HEK293 (cell line): ENCODE measurements around the gene KBTBD2.
"Not testable (repeated sequence)": the region's sequence is repeated elsewhere in the genome, so short reads cannot be mapped to it uniquely, and the experiment has no call there.

Source experiments
- CTCF ChIA-PET: fragments of 350-600 bp; formaldehyde crosslinking; extraction: SDS; loops from one replicate; lab custom pipeline; 2021; ENCODE audit warnings: antibody characterized with exemption; lab: Yijun Ruan, JAX
- POLR2A ChIA-PET: fragments of 300-600 bp; formaldehyde crosslinking; extraction: SDS; loops from one replicate; lab custom pipeline; 2020; ENCODE audit warnings: antibody characterized with exemption, inconsistent platforms; lab: Yijun Ruan, JAX
- H3K27ac ChIP-seq: fragments of 200-500 bp; sonication (Bioruptor generic); 2 replicates; pipeline ENCODE4 v1.5.1; 2014; ENCODE audit warnings: low read depth, low read length, control low read depth, inconsistent platforms; ENCODE audit errors: extremely low read depth
- H3K36me3 ChIP-seq, 2 experiments: fragments of 200-500 bp in 1 of 2; sonication (Bioruptor generic) in 1 of 2; 1 replicate in 1 of 2; 2 replicates in 1 of 2; pipeline ENCODE4 v1.5.1; 2014 to 2017; ENCODE audit warnings: inconsistent platforms in 2 of 2, low read length in 2 of 2; ENCODE audit not compliant: control insufficient read depth in 2 of 2, insufficient read depth in 1 of 2
- H3K4me1 ChIP-seq: fragments of 200-500 bp; sonication (Bioruptor generic); 2 replicates; pipeline ENCODE4 v1.5.1; 2014; ENCODE audit warnings: mild to moderate bottlenecking, low read length, inconsistent platforms; ENCODE audit not compliant: control insufficient read depth, insufficient read depth
- H3K4me3 ChIP-seq: 2 replicates; pipeline ENCODE4 v1.5.1; 2011; ENCODE audit warnings: low read depth, mild to moderate bottlenecking, control low read depth, low read length, moderate library complexity
- H3K9me3 ChIP-seq: fragments of 200-500 bp; sonication (Bioruptor generic); 2 replicates; pipeline ENCODE4 v1.5.1; 2014; ENCODE audit warnings: low read depth, low read length, inconsistent platforms; ENCODE audit not compliant: control insufficient read depth, insufficient read depth
- EGR2 ChIP-seq: fragments of 450-650 bp; formaldehyde crosslinking; IDR thresholded peaks from 2 replicates; pipeline ENCODE4 v1.5.1; 2016; ENCODE audit warnings: low read depth, missing biosample characterization, missing genetic modification characterization
- ZFHX2 ChIP-seq: fragments of 450-650 bp; formaldehyde crosslinking; conservative IDR thresholded peaks from 2 replicates; pipeline ENCODE4 v1.5.1; 2016; ENCODE audit warnings: missing biosample characterization, missing genetic modification characterization
- ZIC2 ChIP-seq: fragments of 450-650 bp; formaldehyde crosslinking; IDR thresholded peaks from 2 replicates; pipeline ENCODE4 v1.5.1; 2016; ENCODE audit warnings: missing biosample characterization, missing genetic modification characterization
- ZNF654 ChIP-seq: fragments of 450-650 bp; formaldehyde crosslinking; IDR thresholded peaks from 2 replicates; pipeline ENCODE4 v1.5.1; 2016; ENCODE audit warnings: low read depth, missing biosample characterization, missing genetic modification characterization
- ZNF768 ChIP-seq: fragments of 450-650 bp; formaldehyde crosslinking; IDR thresholded peaks from 2 replicates; pipeline ENCODE4 v1.5.1; 2018; ENCODE audit warnings: missing biosample characterization, mild to moderate bottlenecking, missing genetic modification characterization

KBTBD2 gene

DNA sequence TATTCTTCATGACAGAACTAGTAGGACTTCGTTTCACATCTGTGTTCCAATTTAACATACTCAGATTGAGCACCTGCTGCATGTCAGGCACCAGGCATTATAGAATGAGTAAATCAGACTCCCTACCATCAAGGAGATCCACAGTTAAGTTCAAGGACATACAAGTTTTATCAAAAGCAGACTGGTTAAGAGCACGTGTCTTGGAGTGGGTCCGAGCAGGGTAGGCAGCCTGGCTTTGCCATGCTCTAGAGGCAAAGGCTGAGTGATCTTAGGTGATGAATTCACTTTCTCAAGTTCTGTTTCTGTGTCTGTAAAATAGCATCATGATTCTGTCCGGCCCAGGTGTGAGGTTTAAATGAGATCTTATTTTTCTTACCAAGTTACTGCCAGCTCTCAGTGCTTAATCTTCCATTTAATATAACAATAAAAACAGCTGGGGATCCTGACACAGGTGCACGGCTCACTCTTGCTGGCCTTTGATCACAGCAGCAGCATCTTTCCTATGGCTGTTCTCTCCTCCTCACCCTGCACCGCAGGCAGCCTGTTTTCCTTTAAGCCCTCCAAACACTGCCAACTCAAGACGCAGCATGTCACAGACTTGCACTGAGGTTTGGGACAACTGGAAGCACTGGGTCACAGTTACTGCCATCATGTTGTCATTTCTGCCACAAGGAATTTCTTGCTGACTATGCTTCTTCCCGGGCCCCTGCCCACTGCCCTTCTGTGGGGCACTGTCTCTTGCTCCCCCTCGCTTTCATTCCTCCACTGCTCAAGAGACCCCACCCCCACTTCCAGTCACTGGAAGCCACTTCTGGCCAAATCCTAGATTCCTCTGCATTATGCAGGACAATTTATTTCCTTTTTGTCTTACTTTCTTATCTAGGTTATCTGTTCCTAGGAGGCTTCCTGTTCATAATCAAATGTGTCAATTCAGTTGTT lies 35.5 kb downstream of the KBTBD2 start:
- H3K9me3 ChIP-seq, H3K36me3 ChIP-seq, POLR2A ChIA-PET, H3K4me1 ChIP-seq, H3K27ac ChIP-seq: not testable (repeated sequence)
- CTCF ChIA-PET: interaction anchor here (2.7 kb wide), 1 partner anchor 10 kb away, joined by 11 read pairs; no protein-coding TSS in a partner anchor
- peak; percentile 44; the same call in 1 of the 2 replicates for TF ChIP-seq ZIC2 (tag by site-specific recombination)
- TF ChIP-seq, all 188 proteins: peak for 1; not testable (repeated sequence) for 187
- not testable (repeated sequence) for H3K4me3 ChIP-seq

- H3K4me1 ChIP-seq, H3K36me3 ChIP-seq, CTCF ChIA-PET, H3K27ac ChIP-seq, H3K4me3 ChIP-seq, H3K9me3 ChIP-seq, POLR2A ChIA-PET: not testable (repeated sequence)
Measured at GRCh38 chr7:32850654-32851053, 40.9 kb downstream of the KBTBD2 start.

- H3K9me3 ChIP-seq, H3K4me3 ChIP-seq, POLR2A ChIA-PET, H3K36me3 ChIP-seq, H3K4me1 ChIP-seq: not testable (repeated sequence)
- CTCF ChIA-PET: interaction anchor here (3.7 kb wide), 1 partner anchor 10 kb away, joined by 19 read pairs; no protein-coding TSS in a partner anchor
- TF ChIP-seq ZFHX2 (tag by site-specific recombination) (peak; percentile 85), EGR2 (tag by site-specific recombination) (peak; percentile 80)
- TF ChIP-seq, all 188 proteins: peak for 2; not testable (repeated sequence) for 186
- H3K27ac ChIP-seq: not testable (repeated sequence)
Measured at GRCh38 chr7:32848655-32849054, 42.9 kb downstream of the KBTBD2 start.

GRCh38 chr7:32846630-32847225 lies 44.8 kb downstream of the KBTBD2 start:
- ChIA-PET POLR2A (no interaction called here), CTCF (interaction anchor here (0.5 to 3.7 kb wide), 59 partner anchors 9 to 721 kb away, joined by 3 to 26 read pairs (median 5); partner anchors contain the start of genes FKBP9, NT5C3A and RP9)
- no peak overlapping the region for H3K4me3 ChIP-seq
- no peak overlapping the region for H3K27ac ChIP-seq
- H3K36me3 ChIP-seq: no peaks in the 10 kb centered on the region
- TF ChIP-seq ZNF768 (tag by site-specific recombination): no peak
- TF ChIP-seq ZNF654 (tag by site-specific recombination): peak; percentile 43
- TF ChIP-seq, all 188 proteins: peak for 1
- no peaks in the 10 kb centered on the region for H3K4me1 ChIP-seq
- H3K9me3 ChIP-seq: no peaks in the 10 kb centered on the region

DNA sequence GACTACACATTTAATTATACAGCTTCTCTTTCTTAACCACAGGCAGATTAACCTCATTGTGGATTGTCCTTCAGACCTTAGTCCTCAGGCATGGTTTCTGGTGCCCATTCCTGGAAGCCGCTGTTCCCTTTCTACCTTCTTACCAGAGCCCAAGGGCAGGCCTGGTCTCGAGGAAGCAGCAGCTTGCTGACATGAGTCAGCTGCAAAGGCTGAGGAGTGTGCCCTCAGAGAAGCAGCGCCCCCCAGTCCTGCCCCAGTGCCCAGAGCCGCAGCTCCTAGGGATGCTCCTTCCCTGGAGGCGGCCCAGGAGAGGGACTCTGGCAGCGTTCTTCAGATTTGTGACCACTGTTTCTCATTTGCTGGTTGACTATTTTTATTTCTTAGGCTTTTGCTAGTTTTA lies 46.8 kb downstream of the KBTBD2 start:
- H3K27ac ChIP-seq, POLR2A ChIA-PET, H3K36me3 ChIP-seq, H3K4me1 ChIP-seq, H3K9me3 ChIP-seq, H3K4me3 ChIP-seq: not testable (repeated sequence)
- CTCF ChIA-PET: interaction anchor here (0.6 to 3.7 kb wide), 5 partner anchors 10 to 569 kb away, joined by 3 to 22 read pairs (median 19); partner anchors contain the start of gene RP9

DNA sequence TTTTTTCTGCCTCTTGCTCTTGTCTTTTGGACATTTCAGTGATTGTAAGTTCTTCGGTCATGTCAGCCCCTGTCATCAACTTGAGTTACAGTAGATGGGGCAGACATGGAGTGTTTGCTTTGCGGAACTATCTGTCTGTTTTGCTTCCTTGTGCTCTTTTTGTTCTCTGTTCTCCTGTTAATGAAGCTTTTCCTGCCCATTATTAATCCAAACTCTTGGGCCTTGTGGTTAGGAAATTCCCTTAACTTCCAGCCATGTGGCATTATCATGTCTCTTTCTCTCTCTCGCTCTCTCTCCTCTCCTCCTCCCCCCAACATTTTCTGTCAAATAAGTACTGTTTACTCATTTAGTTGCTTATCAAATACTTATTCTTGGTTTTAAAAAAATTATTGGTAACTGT lies 47.8 kb downstream of the KBTBD2 start:
- CTCF ChIA-PET: interaction anchor here (0.6 kb wide), 1 partner anchor 46 kb away, joined by 5 read pairs; no protein-coding TSS in a partner anchor
- POLR2A ChIA-PET: not testable (repeated sequence)

DNA sequence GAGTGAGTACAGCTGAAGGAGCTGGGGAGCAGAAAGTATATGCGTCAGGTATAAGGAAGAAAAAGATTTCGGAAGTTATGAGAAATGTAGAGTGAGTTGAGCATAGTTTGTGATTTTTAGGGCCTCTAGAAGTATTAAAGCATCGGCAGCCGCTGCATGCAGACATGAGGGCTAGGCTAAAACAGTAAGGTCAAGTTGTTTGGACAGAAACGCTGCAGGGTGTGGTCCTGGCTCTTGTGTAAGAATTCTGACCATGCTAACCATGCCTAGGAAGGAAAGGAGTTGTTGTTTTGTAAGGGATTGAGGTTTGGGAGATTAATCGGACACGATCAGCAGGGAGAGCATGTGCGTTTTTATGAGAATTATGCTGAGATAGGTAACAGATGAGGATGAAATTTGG lies 51.7 kb downstream of the KBTBD2 start:
- H3K4me1 ChIP-seq, POLR2A ChIA-PET, H3K36me3 ChIP-seq, H3K9me3 ChIP-seq, CTCF ChIA-PET, H3K27ac ChIP-seq, H3K4me3 ChIP-seq: not testable (repeated sequence)

More for the DNA sequence above, 47.8 kb downstream of the KBTBD2 start:
- not testable (repeated sequence) for H3K27ac ChIP-seq, H3K4me3 ChIP-seq, H3K9me3 ChIP-seq, H3K4me1 ChIP-seq, H3K36me3 ChIP-seq

DNA sequence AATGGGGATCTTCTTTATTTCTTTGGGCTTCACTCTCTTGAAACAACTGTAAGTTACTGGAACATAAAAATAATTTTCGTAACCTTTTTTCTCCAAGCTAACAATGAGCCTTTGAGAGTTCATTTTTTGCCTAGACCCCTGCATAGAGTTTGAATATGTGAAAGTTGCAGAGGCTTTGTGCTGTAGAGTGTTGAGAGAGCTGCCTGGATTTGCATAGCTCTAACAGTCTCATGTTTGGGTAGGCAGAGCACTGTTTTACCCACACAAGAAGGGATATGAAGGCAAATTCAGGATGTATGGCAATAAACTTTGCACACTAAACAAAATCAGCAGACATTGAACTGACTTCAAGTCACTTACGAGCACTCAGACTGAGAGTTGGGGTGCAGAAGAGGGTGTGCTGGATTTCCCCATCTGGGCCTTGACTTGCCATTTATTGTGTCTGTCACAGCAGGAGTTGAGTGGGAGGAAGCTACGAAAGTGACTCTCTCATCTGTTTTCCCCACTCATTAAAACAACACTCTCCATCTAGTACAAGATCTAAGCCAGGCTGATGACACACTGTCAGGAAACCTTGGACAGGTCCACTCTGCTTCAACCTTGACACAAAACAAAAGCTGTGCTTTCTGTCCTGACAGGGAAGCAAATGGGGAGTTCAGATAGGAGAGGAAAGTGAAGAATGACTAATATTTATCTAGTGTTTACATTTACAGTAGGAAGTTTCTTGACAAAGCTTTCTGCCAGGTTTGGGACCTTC lies 62.4 kb downstream of the KBTBD2 start:
- CTCF ChIA-PET, H3K9me3 ChIP-seq, POLR2A ChIA-PET, H3K4me3 ChIP-seq, H3K4me1 ChIP-seq, H3K36me3 ChIP-seq, H3K27ac ChIP-seq: not testable (repeated sequence)
